Hepatocyte (in vitro differentiated cells): ENCODE results near the gene FRRS1L. TPM values are rescaled to one million over a fixed set of nuclear protein-coding genes. Genes with fewer than 3 reads are reported as not detected.

Experiments
- DNase-seq: peaks from one replicate; pipeline ENCODE4 v3.0.0-alpha.2; 2016; ENCODE audit warnings: low spot score
- H2AFZ ChIP-seq: fragments of 200-600 bp; sonication (generic); 2 replicates; pipeline ENCODE4 v1.6.0; 2016; ENCODE audit warnings: antibody characterized with exemption, mild to moderate bottlenecking
- H3K27ac ChIP-seq: fragments of 200-600 bp; sonication (generic); 2 replicates; pipeline ENCODE4 v1.5.1; 2016; ENCODE audit warnings: mild to moderate bottlenecking
- H3K27me3 ChIP-seq: fragments of 200-600 bp; sonication (generic); 2 replicates; pipeline ENCODE4 v1.6.1; 2016
- H3K36me3 ChIP-seq: fragments of 200-600 bp; sonication (generic); replicated peaks from 2 replicates; pipeline ENCODE4 v1.5.1; 2016; ENCODE audit warnings: low read depth; ENCODE audit not compliant: insufficient read depth
- H3K4me1 ChIP-seq: fragments of 200-600 bp; sonication (generic); 2 replicates; pipeline ENCODE4 v1.5.1; 2016; ENCODE audit warnings: mild to moderate bottlenecking, moderate library complexity; ENCODE audit not compliant: insufficient read depth
- H3K4me2 ChIP-seq: fragments of 200-600 bp; sonication (generic); 2 replicates; pipeline ENCODE4 v1.6.0; 2016
- H3K4me3 ChIP-seq: fragments of 200-600 bp; sonication (generic); 2 replicates; pipeline ENCODE4 v1.5.1; 2016; ENCODE audit warnings: mild to moderate bottlenecking
- H3K79me2 ChIP-seq: fragments of 200-600 bp; sonication (generic); 2 replicates; pipeline ENCODE4 v1.6.0; 2017; ENCODE audit warnings: mild to moderate bottlenecking
- H3K9me2 ChIP-seq: fragments of 200-600 bp; sonication (generic); replicated peaks from 2 replicates; pipeline ENCODE4 v1.6.0; 2017; ENCODE audit warnings: mild to moderate bottlenecking; ENCODE audit not compliant: insufficient read depth
- H3K9me3 ChIP-seq: fragments of 200-600 bp; sonication (generic); 2 replicates; pipeline ENCODE4 v1.5.1; 2016; ENCODE audit warnings: low read depth, mild to moderate bottlenecking
- H4K20me1 ChIP-seq: fragments of 200-600 bp; sonication (generic); 2 replicates; pipeline ENCODE4 v1.6.0; 2016; ENCODE audit warnings: mild to moderate bottlenecking; ENCODE audit not compliant: insufficient read depth, poor library complexity, severe bottlenecking
- EZH2 ChIP-seq: fragments of 200-600 bp; sonication (generic); IDR thresholded peaks from 2 replicates; pipeline ENCODE4 v1.6.1; 2016; ENCODE audit warnings: antibody characterized with exemption, mild to moderate bottlenecking, borderline replicate concordance
- EZH2phosphoT487 ChIP-seq: fragments of 200-600 bp; sonication (generic); IDR thresholded peaks from one replicate; pipeline ENCODE4 v1.6.1; 2018; ENCODE audit warnings: antibody characterized with exemption, mild to moderate bottlenecking, low read depth, moderate library complexity; ENCODE audit not compliant: unreplicated experiment, severe bottlenecking
- whole genome bisulfite sequencing: methylation state at CpG from one replicate; pipeline ENCODE4 v1.1.6; 2016; ENCODE audit warnings: low lambda C conversion rate; ENCODE audit errors: missing lambda C conversion rate; 5-methylcytosine and 5-hydroxymethylcytosine counted together
- polyA plus RNA-seq: library from polyadenylated mRNA; unstranded; fragments of >200 nt; fragmentation: Nextera tagmentation; extraction: Ambion mirVana; gene quantifications from 2 replicates; pipeline ENCODE4 v1.2.1, GENCODE V29; 2016
- total RNA-seq: library from RNA; depleted of rRNA; stranded (reverse); fragments of >200 nt; gene quantifications from 2 replicates; pipeline ENCODE4 v1.2.3, GENCODE V29; 2014
- TF ChIP-seq, protein P1 (sequence below): fragments of 200-600 bp; sonication (generic); IDR thresholded peaks from 2 replicates; pipeline ENCODE4 v1.5.1; 2016; ENCODE audit warnings: antibody characterized with exemption, mild to moderate bottlenecking; ENCODE audit not compliant: poor library complexity

Gene FRRS1L
- total and polyA plus RNA-seq, 2 experiments from 2014 or later = 2.6 to 4.4 TPM

GRCh38 chr9:109121232-109121796 is 45.7 kb downstream of the FRRS1L start:
- H3K36me3 ChIP-seq = no peaks in the 10 kb centered on the region
- H3K27ac ChIP-seq = no peak overlapping the region
- H3K9me2 ChIP-seq = no peaks in the 10 kb centered on the region
- no peaks in the 10 kb centered on the region for H3K9me3 ChIP-seq
- peaks cover 17% of the 10 kb centered on the region for H4K20me1 ChIP-seq
- H3K79me2 ChIP-seq = peaks cover 29% of the 10 kb centered on the region
- H3K27me3 ChIP-seq = no peaks in the 10 kb centered on the region
- H2AFZ ChIP-seq = no peak overlapping the region
- TF ChIP-seq EZH2phosphoT487 = no peak
- TF ChIP-seq EZH2 = no peak
- TF ChIP-seq, protein P1, sequence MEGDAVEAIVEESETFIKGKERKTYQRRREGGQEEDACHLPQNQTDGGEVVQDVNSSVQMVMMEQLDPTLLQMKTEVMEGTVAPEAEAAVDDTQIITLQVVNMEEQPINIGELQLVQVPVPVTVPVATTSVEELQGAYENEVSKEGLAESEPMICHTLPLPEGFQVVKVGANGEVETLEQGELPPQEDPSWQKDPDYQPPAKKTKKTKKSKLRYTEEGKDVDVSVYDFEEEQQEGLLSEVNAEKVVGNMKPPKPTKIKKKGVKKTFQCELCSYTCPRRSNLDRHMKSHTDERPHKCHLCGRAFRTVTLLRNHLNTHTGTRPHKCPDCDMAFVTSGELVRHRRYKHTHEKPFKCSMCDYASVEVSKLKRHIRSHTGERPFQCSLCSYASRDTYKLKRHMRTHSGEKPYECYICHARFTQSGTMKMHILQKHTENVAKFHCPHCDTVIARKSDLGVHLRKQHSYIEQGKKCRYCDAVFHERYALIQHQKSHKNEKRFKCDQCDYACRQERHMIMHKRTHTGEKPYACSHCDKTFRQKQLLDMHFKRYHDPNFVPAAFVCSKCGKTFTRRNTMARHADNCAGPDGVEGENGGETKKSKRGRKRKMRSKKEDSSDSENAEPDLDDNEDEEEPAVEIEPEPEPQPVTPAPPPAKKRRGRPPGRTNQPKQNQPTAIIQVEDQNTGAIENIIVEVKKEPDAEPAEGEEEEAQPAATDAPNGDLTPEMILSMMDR = no peak
- H3K4me1 ChIP-seq = peaks cover 4% of the 10 kb centered on the region
- 63% methylated on average over 11 of the region's 11 CpGs for WGBS
- no peak for DNase-seq
- no peak overlapping the region for H3K4me3 ChIP-seq
- H3K4me2 ChIP-seq = no peak overlapping the region

GRCh38 chr9:109120204-109120789 is 46.8 kb downstream of the FRRS1L start:
- H3K79me2 ChIP-seq = peaks cover 39% of the 10 kb centered on the region
- H3K27ac ChIP-seq = no peak overlapping the region
- H3K4me3 ChIP-seq = peak overlapping the region; percentile 9
- TF ChIP-seq EZH2phosphoT487 (no peak), EZH2 (no peak)
- TF ChIP-seq, protein P1 = no peak
- H2AFZ ChIP-seq = peak overlapping the region; percentile 28
- H3K4me1 ChIP-seq = peaks cover 4% of the 10 kb centered on the region
- DNase-seq = no peak
- 19% methylated on average over 13 of the region's 13 CpGs for WGBS
- H3K9me3 ChIP-seq = no peaks in the 10 kb centered on the region
- H3K27me3 ChIP-seq = no peaks in the 10 kb centered on the region
- H4K20me1 ChIP-seq = peaks cover 23% of the 10 kb centered on the region
- H3K36me3 ChIP-seq = no peaks in the 10 kb centered on the region
- H3K4me2 ChIP-seq = peak overlapping the region; percentile 76
- no peaks in the 10 kb centered on the region for H3K9me2 ChIP-seq

- peak within 1 kb of the TSS; percentile 86 for H3K27ac ChIP-seq
- 1% methylated on average over 71 of the region's 88 CpGs for WGBS
- peaks cover 4% of the 10 kb centered on the region for H3K4me1 ChIP-seq
- no peaks in the 10 kb centered on the region for H3K36me3 ChIP-seq
- H4K20me1 ChIP-seq = peaks cover 25% of the 10 kb centered on the region
- H3K4me3 ChIP-seq = peak within 1 kb of the TSS; percentile 61
- H3K79me2 ChIP-seq = peaks cover 46% of the 10 kb centered on the region
- TF ChIP-seq, protein P1 = no peak
- no peak for TF ChIP-seq EZH2
- no peak for TF ChIP-seq EZH2phosphoT487
- no peaks in the 10 kb centered on the region for H3K9me2 ChIP-seq
- H3K9me3 ChIP-seq = no peaks in the 10 kb centered on the region
- H3K27me3 ChIP-seq = no peaks in the 10 kb centered on the region
- DNase-seq = peak; percentile 98
- H3K4me2 ChIP-seq = peak within 1 kb of the TSS; percentile 88
- peak within 1 kb of the TSS; percentile 51 for H2AFZ ChIP-seq
Measured at GRCh38 chr9:109119439-109120203, 47.4 kb downstream of the FRRS1L start, which contains the start of gene TMEM245. TMEM245 (minus strand) TSS chr9:109119947; CDS start chr9:109119913, 34 bp downstream.
